ENCODE data around the gene PTPRS. TPM values are rescaled to one million over a fixed set of nuclear protein-coding genes. Genes with fewer than 3 reads are reported as not detected.

PTPRS gene
- total and polyA plus RNA-seq, 2 of the 13 experiments (the other 11 are each of a cell fraction or from before 2014, with no cell fraction given): 32.7 to 43.9 TPM

DNA sequence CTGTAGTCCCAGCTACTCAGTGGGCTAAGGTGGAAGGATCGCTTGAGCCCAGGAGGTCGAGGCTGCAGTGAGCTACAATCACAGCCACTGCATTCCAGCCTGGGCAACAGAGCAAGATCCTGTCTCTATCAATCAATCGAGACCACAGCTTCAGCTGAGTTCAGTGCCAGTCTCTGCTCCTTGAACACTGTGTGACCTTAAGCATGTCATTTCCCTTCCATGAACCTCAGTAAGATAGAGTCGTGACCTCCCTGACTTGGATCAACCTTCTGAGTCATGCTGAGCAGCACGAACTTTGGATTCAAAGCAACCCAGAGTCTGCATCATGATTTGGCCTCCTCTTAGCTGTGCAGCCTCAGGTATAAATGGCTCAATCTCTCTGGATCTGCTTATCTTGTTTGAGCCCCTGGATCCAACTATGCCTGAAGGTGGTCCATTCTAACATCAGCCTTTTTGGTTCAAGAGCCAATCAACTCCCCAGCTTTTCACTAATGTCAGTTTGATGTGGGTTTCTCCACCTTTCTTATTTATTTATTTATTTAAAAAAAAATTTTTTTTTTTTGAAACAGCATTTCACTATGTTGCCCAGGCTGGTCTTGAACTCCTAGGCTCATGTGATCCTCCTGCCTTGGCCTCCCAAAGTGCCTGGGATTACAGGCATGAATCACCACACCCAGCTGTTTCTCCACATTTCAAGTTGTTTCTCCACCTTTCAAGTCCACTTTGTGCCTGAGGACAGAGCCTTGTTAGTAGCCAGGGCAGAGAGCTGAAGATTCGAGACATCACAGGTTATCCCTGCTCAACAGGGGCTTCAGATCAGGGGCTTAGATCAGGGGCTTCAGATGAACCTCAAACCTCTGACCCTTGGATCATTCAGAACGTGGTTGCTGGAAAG, 26.4 kb downstream of the PTPRS start:
- Histone ChIP-seq H2AFZ (ENCODE audit: low read length) (no peak overlapping the region), H3K4me2 (ENCODE audit: low read depth, low read length) (no peak overlapping the region), H3K9me3 (ENCODE audit: low read length) (no peaks in the 10 kb centered on the region), H3K79me2 (ENCODE audit: insufficient read depth, low read length) (no peaks in the 10 kb centered on the region), H3K27ac (ENCODE audit: extremely low read length, insufficient read depth, low read length) (no peak overlapping the region), H3K4me3 (replicated peaks in 1 of 3; ENCODE audit: insufficient read depth in 1 of 3, low read depth in 2 of 3, low read length in 3 of 3) (no peak overlapping the region), H3K4me1 (ENCODE audit: insufficient read depth, low read length) (peaks cover 29% of the 10 kb centered on the region), H4K20me1 (ENCODE audit: insufficient read depth, low read length) (peaks cover 12% of the 10 kb centered on the region), H3K9ac (ENCODE audit: insufficient read depth, low read depth, low read length) (no peak overlapping the region), H3K36me3 (replicated peaks in 1 of 2; ENCODE audit: control insufficient read depth in 1 of 2, insufficient read depth in 2 of 2, low read length in 2 of 2) (no peaks in the 10 kb centered on the region; a peak in 1 of 5 replicates), H3K27me3 (ENCODE audit: control insufficient read depth in 1 of 2, insufficient read depth in 2 of 2, low read length in 2 of 2) (no peaks in the 10 kb centered on the region)
- in situ Hi-C loops (cut with HindIII; ENCODE audit: extremely low pct_ligation_motif_present, low pct_unique_long_range_greater_than_20kb): no loop called here
- 62% methylated on average over 7 of the region's 7 CpGs for WGBS (ENCODE audit: low lambda C conversion rate)
- intact Hi-C loops (cut with micrococcal nuclease; ENCODE audit: unreplicated experiment): no loop called here
- DNase-seq (ENCODE audit: low spot score): peak; percentile 70
- no TSS peak for BruUV-seq (replicated peaks)
- FAIRE-seq: no peak
- ChIA-PET POLR2A (no interaction called here), CTCF (ENCODE audit: low intra/inter-chr PET ratio, low total read pairs) (no interaction called here)
- ATAC-seq: peak; percentile 44; the same call in 1 of the 3 replicates
- TF ChIP-seq MXI1 (IDR thresholded peaks at IDR 0.05; ENCODE audit: borderline replicate concordance, low read depth, low read length) (no peak), ARHGAP35 (CRISPR knock-in tag; IDR thresholded peaks at IDR 0.05; ENCODE audit: borderline replicate concordance) (no peak), GFI1 (CRISPR knock-in tag; IDR thresholded peaks at IDR 0.05; ENCODE audit: borderline replicate concordance) (no peak), CBX2 (IDR thresholded peaks at IDR 0.05; ENCODE audit: low read depth, low read length) (no peak), CBX2 (CRISPR knock-in tag; IDR thresholded peaks at IDR 0.05; ENCODE audit: low read depth) (no peak), ZNF570 (CRISPR knock-in tag; IDR thresholded peaks at IDR 0.05; ENCODE audit: borderline replicate concordance) (no peak), POLR2G (IDR thresholded peaks at IDR 0.05; ENCODE audit: low read depth, low read length) (no peak), FOSL2 (CRISPR knock-in tag; IDR thresholded peaks at IDR 0.05) (peak; percentile 85), YEATS2 (CRISPR knock-in tag; IDR thresholded peaks at IDR 0.05; ENCODE audit: borderline replicate concordance) (no peak), MTF1 (CRISPR knock-in tag; IDR thresholded peaks at IDR 0.05) (no peak), RCOR2 (CRISPR knock-in tag; IDR thresholded peaks at IDR 0.05) (peak; percentile 52; the same call in 1 of the 2 replicates), ZNF747 (CRISPR knock-in tag; IDR thresholded peaks at IDR 0.05; ENCODE audit: borderline replicate concordance) (no peak), ZC3H13 (CRISPR knock-in tag; IDR thresholded peaks at IDR 0.05) (no peak), MAFF (IDR thresholded peaks at IDR 0.05; ENCODE audit: low read depth, low read length) (0 out of 2 replicates have a peak, but pooled peaks have one; percentile 8), MTF2 (CRISPR knock-in tag; IDR thresholded peaks at IDR 0.05; ENCODE audit: borderline replicate concordance) (no peak), ZNF839 (CRISPR knock-in tag; IDR thresholded peaks at IDR 0.05; ENCODE audit: borderline replicate concordance) (no peak)
- TF ChIP-seq, protein P1, sequence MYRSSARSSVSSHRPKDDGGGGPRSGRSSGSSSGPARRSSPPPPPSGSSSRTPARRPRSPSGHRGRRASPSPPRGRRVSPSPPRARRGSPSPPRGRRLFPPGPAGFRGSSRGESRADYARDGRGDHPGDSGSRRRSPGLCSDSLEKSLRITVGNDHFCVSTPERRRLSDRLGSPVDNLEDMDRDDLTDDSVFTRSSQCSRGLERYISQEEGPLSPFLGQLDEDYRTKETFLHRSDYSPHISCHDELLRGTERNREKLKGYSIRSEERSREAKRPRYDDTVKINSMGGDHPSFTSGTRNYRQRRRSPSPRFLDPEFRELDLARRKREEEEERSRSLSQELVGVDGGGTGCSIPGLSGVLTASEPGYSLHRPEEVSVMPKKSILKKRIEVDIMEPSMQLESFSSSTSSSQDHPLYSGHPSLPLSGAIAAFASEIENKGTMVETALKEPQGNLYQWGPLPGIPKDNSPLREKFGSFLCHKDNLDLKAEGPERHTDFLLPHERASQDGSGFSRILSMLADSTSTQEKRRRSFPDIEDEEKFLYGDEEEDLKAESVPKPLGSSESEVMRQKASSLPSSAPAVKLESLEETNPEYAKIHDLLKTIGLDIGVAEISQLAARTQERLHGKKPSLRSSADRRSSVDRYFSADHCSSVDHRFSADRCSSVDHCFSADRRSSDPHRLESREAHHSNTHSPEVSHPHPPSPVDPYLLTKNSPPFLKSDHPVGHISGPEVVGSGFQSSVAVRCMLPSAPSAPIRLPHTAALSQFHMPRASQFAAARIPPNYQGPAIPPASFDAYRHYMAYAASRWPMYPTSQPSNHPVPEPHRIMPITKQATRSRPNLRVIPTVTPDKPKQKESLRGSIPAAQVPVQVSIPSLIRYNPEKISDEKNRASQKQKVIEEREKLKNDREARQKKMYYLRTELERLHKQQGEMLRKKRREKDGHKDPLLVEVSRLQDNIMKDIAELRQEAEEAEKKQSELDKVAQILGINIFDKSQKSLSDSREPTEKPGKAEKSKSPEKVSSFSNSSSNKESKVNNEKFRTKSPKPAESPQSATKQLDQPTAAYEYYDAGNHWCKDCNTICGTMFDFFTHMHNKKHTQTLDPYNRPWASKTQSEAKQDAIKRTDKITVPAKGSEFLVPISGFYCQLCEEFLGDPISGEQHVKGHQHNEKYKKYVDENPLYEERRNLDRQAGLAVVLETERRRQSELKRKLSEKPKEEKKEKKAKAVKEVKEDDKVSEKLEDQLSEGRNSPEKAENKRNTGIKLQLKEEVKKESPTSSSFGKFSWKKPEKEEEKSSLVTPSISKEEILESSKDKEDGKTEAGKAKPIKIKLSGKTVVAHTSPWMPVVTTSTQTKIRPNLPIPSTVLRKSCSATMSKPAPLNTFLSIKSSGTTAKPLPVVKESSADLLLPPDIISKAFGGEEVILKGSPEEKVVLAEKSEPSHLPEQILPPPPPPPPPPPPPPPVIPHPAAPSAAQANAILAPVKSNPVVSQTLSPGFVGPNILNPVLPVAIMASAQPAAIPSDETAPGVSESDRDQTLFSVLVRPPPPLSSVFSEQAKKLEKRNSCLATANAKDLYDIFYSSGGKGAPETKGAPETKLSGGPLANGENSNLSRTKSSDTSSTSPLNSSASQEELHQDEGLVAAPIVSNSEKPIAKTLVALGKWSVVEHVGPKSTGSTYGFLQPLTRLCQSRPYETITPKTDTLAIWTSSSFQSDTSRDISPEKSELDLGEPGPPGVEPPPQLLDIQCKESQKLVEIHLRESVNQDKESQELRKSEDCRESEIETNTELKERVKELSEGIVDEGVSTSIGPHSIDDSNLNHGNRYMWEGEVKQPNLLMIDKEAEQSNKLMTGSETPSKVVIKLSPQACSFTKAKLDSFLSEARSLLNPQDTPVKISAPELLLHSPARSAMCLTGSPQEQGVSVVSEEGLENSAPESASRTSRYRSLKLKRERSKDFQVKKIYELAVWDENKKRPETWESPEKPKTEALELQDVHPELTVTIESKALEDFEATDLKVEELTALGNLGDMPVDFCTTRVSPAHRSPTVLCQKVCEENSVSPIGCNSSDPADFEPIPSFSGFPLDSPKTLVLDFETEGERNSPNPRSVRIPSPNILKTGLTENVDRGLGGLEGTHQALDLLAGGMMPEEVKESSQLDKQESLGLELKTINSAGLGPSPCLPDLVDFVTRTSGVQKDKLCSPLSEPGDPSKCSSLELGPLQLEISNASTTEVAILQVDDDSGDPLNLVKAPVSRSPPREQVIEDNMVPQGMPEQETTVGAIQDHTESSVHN (CRISPR knock-in tag; IDR thresholded peaks at IDR 0.05): no peak

Data from HepG2 (cell line).